BLaER1 treated with 17β-estradiol and CSF1 and Interleukin-3, amounts not matched to agents 10 nM and 100 nM (cell line): ENCODE data around the gene SPPL2B.

ENCODE experiments used
- H3K27ac ChIP-seq, 11 experiments: shearing (Covaris generic); formaldehyde crosslinking; 2 replicates each; pipeline ENCODE4 v1.8.1; 2022
- H3K27me3 ChIP-seq, 11 experiments: shearing (Covaris generic); formaldehyde crosslinking; 2 replicates each; pipeline ENCODE4 v1.8.1; 2022
- H3K36me3 ChIP-seq, 11 experiments: shearing (Covaris generic); formaldehyde crosslinking; 2 replicates each; pipeline ENCODE4 v1.8.1; 2022
- H3K4me1 ChIP-seq, 10 experiments: shearing (Covaris generic); formaldehyde crosslinking; 2 replicates each; pipeline ENCODE4 v1.8.1; 2022
- H3K4me2 ChIP-seq, 11 experiments: shearing (Covaris generic); formaldehyde crosslinking; 2 replicates each; pipeline ENCODE4 v1.8.1; 2022
- H3K4me3 ChIP-seq, 10 experiments: shearing (Covaris generic); formaldehyde crosslinking; 2 replicates each; pipeline ENCODE4 v1.8.1; 2022
- H3K9ac ChIP-seq, 11 experiments: shearing (Covaris generic); formaldehyde crosslinking; 2 replicates each; pipeline ENCODE4 v1.8.1; 2022
- H3K9me3 ChIP-seq, 11 experiments: shearing (Covaris generic); formaldehyde crosslinking; replicated peaks in 1 of 11; 2 replicates each; pipeline ENCODE4 v1.8.1; 2022
- H4K20me1 ChIP-seq, 11 experiments: shearing (Covaris generic); formaldehyde crosslinking; 2 replicates each; pipeline ENCODE4 v1.8.1; 2022
- Cebpa-rat ChIP-seq, 11 experiments: shearing (Covaris generic); IDR thresholded peaks; 2 replicates each; pipeline ENCODE4 v1.8.1; 2022

The SPPL2B gene

DNA sequence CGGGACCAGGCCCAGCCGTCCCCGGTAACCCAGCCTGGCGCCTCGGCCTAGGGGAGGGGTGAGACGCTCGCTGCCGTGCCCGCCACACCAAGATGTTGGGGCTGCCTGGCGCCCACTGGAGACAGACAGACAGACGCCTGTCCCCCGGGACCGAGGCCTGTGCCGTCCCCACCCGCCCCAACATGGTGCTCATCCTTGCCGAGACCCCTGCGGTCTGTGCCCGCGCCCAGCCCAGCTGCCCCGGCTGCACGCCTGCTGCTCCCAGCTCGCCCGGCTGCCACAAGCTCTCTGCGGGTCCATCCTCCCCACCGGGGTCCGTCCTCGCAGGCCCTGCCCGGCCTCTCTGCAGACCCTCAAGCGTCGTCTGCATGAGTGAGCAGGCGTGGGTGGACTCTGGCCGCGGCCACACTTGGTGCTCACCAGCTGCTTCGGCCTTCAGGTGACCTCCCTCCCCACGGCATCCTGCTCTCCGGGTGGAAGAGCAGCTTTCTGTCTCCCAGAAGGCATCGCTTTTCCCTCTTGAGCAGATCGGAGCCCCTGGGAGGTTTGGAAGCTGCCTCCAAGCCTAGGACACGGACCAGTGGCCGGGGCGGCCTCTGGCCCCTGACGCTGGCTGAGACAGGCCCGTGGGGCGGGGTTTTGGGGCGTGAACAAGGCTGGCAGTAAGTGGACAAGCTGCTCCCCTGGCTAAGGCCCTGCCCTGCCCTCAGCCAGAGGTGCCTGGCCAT, 24.8 kb downstream of the SPPL2B start:
- H4K20me1 ChIP-seq = peaks cover 0 to 45% (median 20%) of the 10 kb centered on the region in 11 experiments; a peak in 14 of 22 replicates
- H3K9me3 ChIP-seq = no peaks in the 10 kb centered on the region
- no peak overlapping the region for H3K4me3 ChIP-seq
- peaks cover 0 to 18% (median 13%) of the 10 kb centered on the region in 10 experiments; a peak in 16 of 20 replicates for H3K4me1 ChIP-seq
- no peak overlapping the region for H3K4me2 ChIP-seq
- peaks cover 0 to 4% (median 2%) of the 10 kb centered on the region in 11 experiments; a peak in 10 of 22 replicates for H3K27me3 ChIP-seq
- no peak overlapping the region for H3K9ac ChIP-seq
- H3K36me3 ChIP-seq = peaks cover 6 to 54% (median 45%) of the 10 kb centered on the region in 11 experiments; a peak in 21 of 22 replicates
- H3K27ac ChIP-seq = no peak overlapping the region
- TF ChIP-seq Cebpa-rat (IDR thresholded peaks at IDR 0.05) = no peak

DNA sequence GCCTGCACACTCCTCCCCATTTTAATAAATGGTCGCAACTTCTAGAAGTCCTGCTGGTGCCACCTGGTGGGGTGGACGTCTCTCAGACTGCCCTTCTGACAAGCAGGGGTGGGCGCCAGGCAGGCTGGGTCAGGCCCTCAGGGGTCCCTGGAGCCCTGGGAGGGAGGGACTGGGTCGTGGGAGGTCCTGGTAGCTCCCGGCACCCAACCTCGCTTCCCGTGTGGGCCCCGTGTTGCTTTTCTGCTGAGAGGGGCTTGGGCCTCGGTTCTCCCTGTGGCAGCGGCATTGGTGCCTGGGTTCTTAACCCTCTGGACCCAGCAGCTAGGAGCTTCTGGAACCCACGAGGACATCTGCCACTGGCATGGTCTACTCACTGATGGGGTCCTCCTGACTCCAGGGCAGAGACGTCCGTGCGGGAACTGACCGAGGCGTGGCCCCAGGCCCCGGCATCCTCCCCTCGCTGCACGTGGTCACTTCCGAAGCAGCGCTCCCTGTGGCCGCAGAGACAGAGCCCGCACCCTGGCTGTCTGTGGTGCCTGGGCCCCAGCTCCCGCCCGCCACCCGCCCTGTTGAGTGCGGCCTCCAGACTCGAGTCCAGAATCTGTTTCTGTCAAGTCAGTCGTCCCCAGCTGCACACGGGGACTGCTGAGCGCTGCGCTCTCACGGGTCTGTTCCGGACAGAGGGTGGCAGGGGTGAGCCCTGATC, 25.6 kb downstream of the SPPL2B start:
- Histone ChIP-seq H3K27ac (no peak overlapping the region), H3K4me2 (no peak overlapping the region), H3K9ac (no peak overlapping the region), H3K9me3 (no peaks in the 10 kb centered on the region), H3K27me3 (peaks cover 7 to 12% (median 9%) of the 10 kb centered on the region in 11 experiments; a peak in 20 of 22 replicates), H4K20me1 (peaks cover 0 to 45% (median 20%) of the 10 kb centered on the region in 11 experiments; a peak in 14 of 22 replicates), H3K4me1 (peaks cover 0 to 18% (median 13%) of the 10 kb centered on the region in 10 experiments; a peak in 16 of 20 replicates), H3K36me3 (peaks cover 6 to 49% (median 41%) of the 10 kb centered on the region in 11 experiments; a peak in 20 of 22 replicates), H3K4me3 (no peak overlapping the region)
- TF ChIP-seq Cebpa-rat (IDR thresholded peaks at IDR 0.05) = no peak

DNA sequence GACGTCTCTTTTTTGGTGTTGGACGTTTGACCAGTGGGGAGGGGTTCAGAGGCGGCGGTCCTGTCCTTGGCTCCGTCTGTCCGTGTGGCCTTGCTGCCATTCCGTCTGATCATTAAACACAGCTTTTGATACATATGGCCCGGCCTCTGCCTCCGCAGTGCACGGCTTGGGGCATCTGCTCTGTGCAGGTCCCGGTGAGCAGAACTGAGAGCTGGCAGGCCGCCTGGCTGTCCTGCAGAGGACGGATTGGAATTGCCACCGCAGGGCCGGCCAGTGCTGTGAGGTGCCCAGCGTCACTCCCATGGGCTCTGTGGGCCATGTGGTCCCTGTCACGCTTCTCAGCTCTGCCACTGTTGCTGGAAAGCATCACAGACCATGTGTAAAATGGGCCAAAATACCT, 26.2 kb downstream of the SPPL2B start:
- Histone ChIP-seq H3K9ac (no peak overlapping the region), H4K20me1 (peaks cover 0 to 50% (median 20%) of the 10 kb centered on the region in 11 experiments; a peak in 14 of 22 replicates), H3K4me2 (no peak overlapping the region), H3K27ac (no peak overlapping the region), H3K4me1 (peaks cover 0 to 18% (median 13%) of the 10 kb centered on the region in 10 experiments; a peak in 16 of 20 replicates), H3K27me3 (peaks cover 12 to 18% (median 15%) of the 10 kb centered on the region in 11 experiments), H3K9me3 (no peaks in the 10 kb centered on the region), H3K36me3 (peaks cover 6 to 49% (median 40%) of the 10 kb centered on the region in 11 experiments; a peak in 20 of 22 replicates), H3K4me3 (no peak overlapping the region)
- no peak for TF ChIP-seq Cebpa-rat (IDR thresholded peaks at IDR 0.05)

DNA sequence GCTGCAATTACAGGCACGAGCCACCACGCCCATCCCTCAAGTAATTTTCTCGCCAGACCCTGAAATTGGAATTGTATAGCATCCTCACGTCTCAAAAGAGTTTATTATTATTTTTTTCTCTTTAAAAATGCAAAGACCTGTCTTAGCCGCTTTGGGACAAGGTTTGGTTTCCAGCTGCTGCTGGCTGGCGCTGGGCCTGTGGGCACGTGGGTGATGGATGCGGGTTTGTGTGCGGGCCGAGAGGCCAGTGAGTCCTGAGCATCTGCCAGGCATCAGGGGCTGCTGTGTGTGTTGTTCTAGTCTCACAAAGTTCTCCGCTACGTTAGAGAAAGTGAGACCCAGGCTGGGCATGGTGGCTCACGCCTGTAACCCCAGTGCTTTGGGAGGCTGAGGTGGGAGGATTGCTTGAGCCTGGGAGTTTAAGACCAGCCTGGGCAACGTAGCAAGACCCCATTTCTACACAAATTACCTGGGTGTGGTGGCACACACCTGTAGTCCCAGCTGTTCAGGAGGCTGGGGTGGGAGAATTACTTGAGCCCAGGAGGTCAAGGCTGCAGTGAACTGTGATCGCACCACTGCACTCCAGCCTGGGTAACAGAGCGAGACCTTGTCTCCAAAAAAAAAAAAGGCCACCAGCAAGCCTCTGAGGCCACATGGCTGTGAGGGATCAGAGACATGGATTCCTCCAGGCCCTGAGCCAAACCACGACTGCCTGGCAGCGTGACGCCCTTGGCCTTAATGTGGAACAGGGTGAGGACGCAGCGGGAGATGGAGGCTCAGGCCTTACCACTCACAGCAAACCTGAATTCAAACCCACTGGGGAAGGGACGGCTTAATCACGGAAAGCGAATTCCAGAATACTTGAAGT, 26.9 kb downstream of the SPPL2B start:
- H3K4me2 ChIP-seq = peak overlapping the region in 9 of 11 experiments; percentile 6 to 56 (median 35); a peak in 16 of 22 replicates
- H3K36me3 ChIP-seq = peaks cover 6 to 47% (median 33%) of the 10 kb centered on the region in 11 experiments; a peak in 20 of 22 replicates
- peak overlapping the region in 3 of 11 experiments; percentile 10 to 29 (median 28); a peak in 4 of 22 replicates for H3K9ac ChIP-seq
- H3K4me1 ChIP-seq = peaks cover 0 to 18% (median 13%) of the 10 kb centered on the region in 10 experiments; a peak in 16 of 20 replicates
- no peaks in the 10 kb centered on the region for H3K9me3 ChIP-seq
- no peak overlapping the region for H3K4me3 ChIP-seq
- peaks cover 18 to 25% (median 23%) of the 10 kb centered on the region in 11 experiments for H3K27me3 ChIP-seq
- TF ChIP-seq Cebpa-rat (IDR thresholded peaks at IDR 0.05) = no peak
- H3K27ac ChIP-seq = no peak overlapping the region
- peaks cover 0 to 51% (median 20%) of the 10 kb centered on the region in 11 experiments; a peak in 14 of 22 replicates for H4K20me1 ChIP-seq

DNA sequence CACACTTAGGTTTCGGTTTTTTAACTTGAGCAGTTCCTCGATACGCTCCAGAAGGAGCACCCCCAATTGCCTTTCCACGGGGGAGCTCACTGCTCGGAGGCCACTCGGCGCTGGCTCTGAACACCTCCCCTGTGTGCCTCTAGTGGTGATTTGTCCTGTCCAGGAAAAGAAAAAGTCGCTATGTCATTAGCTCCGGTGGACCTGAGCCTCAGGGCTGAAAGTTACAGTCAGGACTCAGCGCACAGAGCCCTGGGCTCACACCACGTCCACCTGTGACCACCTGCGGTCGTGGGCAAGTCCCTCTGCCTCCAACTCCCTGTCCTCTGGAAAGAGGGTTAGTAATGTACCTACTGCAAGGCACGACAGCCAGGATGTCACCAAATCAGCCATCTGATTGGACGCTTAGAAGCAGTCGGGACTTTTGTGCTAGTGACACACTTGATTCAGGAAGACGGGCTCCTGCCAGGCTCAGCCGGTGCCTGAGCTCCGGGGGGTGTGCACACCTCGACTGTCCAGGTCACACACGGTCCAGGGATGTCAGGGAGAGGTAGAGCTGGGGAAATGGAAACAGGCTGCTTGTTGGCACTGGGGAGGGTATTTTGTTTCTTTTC, 27.7 kb downstream of the SPPL2B start:
- H4K20me1 ChIP-seq = peaks cover 0 to 51% (median 20%) of the 10 kb centered on the region in 11 experiments; a peak in 14 of 22 replicates

DNA sequence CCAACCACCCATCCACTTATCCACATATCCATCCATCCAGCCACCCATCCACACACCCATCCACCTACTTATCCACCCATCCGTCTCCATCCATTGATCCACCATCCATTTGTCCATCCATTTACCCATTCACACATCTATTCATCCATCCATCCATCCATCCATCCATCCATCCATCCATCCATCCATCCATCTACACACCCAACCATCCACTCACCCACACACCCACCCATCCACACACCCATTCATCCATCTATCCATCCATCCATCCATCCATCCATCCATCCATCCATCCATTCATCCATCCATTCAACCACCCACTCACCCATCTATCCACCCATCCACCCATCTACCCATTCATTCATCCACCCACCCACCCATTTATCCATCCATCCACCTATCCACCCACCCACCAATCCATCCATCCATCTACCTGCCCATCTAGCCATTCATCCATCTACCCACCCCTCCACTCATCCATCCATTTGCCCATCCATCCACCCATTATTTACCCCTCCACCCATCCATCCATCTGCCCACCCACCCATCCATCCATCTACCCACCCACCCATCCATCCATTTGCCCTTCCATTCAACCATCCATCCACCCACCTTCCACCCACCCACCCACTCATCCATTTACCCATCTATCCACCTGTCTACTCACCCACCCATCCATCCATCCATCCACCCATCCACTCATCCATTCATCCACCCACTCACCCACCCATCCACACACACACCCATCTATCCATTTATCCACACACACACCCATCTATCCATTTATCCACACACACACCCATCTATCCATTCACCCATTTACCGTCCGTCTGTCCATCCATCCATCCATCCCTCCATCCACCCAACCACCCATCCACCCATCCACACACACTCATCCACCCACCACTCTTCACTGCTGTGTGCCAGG, 29.1 kb downstream of the SPPL2B start:
- Histone ChIP-seq H3K4me1 (peaks cover 0 to 28% (median 20%) of the 10 kb centered on the region in 10 experiments; a peak in 16 of 20 replicates), H3K9ac (no peak overlapping the region), H4K20me1 (peaks cover 0 to 44% (median 20%) of the 10 kb centered on the region in 11 experiments; a peak in 14 of 22 replicates), H3K27ac (no peak overlapping the region), H3K9me3 (no peaks in the 10 kb centered on the region), H3K36me3 (peaks cover 0 to 28% (median 17%) of the 10 kb centered on the region in 11 experiments; a peak in 19 of 22 replicates), H3K4me2 (no peak overlapping the region), H3K4me3 (no peak overlapping the region), H3K27me3 (peaks cover 32 to 43% (median 38%) of the 10 kb centered on the region in 11 experiments)
- no peak for TF ChIP-seq Cebpa-rat (IDR thresholded peaks at IDR 0.05)

More for the DNA sequence above, 27.7 kb downstream of the SPPL2B start:
- H3K4me2 ChIP-seq = peak overlapping the region in 9 of 11 experiments; percentile 6 to 56 (median 35); a peak in 16 of 22 replicates
- no peak overlapping the region for H3K27ac ChIP-seq
- peaks cover 0 to 18% (median 13%) of the 10 kb centered on the region in 10 experiments; a peak in 16 of 20 replicates for H3K4me1 ChIP-seq
- no peaks in the 10 kb centered on the region for H3K9me3 ChIP-seq
- H3K4me3 ChIP-seq = no peak overlapping the region
- peak overlapping the region in 3 of 11 experiments; percentile 10 to 29 (median 28); a peak in 5 of 22 replicates for H3K9ac ChIP-seq
- no peak for TF ChIP-seq Cebpa-rat (IDR thresholded peaks at IDR 0.05)
- peaks cover 0 to 39% (median 26%) of the 10 kb centered on the region in 11 experiments; a peak in 20 of 22 replicates for H3K36me3 ChIP-seq
- peaks cover 22 to 31% (median 28%) of the 10 kb centered on the region in 11 experiments for H3K27me3 ChIP-seq
